Peyer's patch (tissue), 4 donors: ENCODE results near the gene INPP5A. TPM values are rescaled to one million over a fixed set of nuclear protein-coding genes. Genes with fewer than 3 reads are reported as not detected.
A peak's percentile ranks its signal among the peaks of the same experiment; 100 is the strongest.
"Not testable (repeated sequence)": the region's sequence is repeated elsewhere in the genome, so short reads cannot be mapped to it uniquely, and the experiment has no call there.

ENCODE experiments used
- DNase-seq, 3 donors: peaks; one replicate each; pipeline ENCODE4 v3.0.0-alpha.2; 2017 to 2019
- H3K27ac ChIP-seq, 4 donors: fragments of 200-600 bp; sonication (generic); one replicate each; pipeline ENCODE4 v1.5.1; 2016 to 2019
- H3K27me3 ChIP-seq, 2 donors: fragments of 200-600 bp; sonication (generic); one replicate each; pipeline ENCODE4 v1.5.1; 2019
- H3K36me3 ChIP-seq, 3 donors: fragments of 200-600 bp; sonication (generic); one replicate each; pipeline ENCODE4 v1.5.1; 2016 to 2019
- H3K4me1 ChIP-seq, 4 donors: fragments of 200-600 bp; sonication (generic); one replicate each; pipeline ENCODE4 v1.5.1; 2016 to 2019
- H3K4me3 ChIP-seq, 4 donors: fragments of 200-600 bp; sonication (generic); 1 replicate in 3 of 4; 2 replicates in 1 of 4; pipeline ENCODE4 v1.5.1; 2016 to 2019; ENCODE audit warnings: mild to moderate bottlenecking in 1 of 4
- H3K9me3 ChIP-seq, 4 donors: fragments of 200-600 bp; sonication (generic); one replicate each; pipeline ENCODE4 v1.5.1; 2016 to 2019; ENCODE audit warnings: mild to moderate bottlenecking in 1 of 4
- POLR2A ChIP-seq, 2 donors: fragments of 450-650 bp; IDR thresholded peaks; one replicate each; pipeline ENCODE4 v1.5.1; 2017; ENCODE audit warnings: antibody characterized with exemption in 2 of 2, mild to moderate bottlenecking in 2 of 2, moderate library complexity in 2 of 2
- total RNA-seq, 4 donors: library from RNA; depleted of rRNA; stranded (reverse); fragments of >200 nt; gene quantifications; one replicate each; pipeline ENCODE4 v1.1.0, GENCODE V29; 2016
- TF ChIP-seq, protein P1 (sequence below), 6 experiments: fragments of 450-650 bp in 4 of 6; fragments of 200-600 bp in 2 of 6; sonication (generic) in 1 of 6; IDR thresholded peaks; one replicate each; pipeline ENCODE4 v1.5.1; 2017 to 2019; ENCODE audit warnings: antibody characterized with exemption in 6 of 6, mild to moderate bottlenecking in 3 of 6, moderate library complexity in 1 of 6

The INPP5A gene
- total RNA-seq, 4 donors from 2014 or later, result 33.8 to 76.4 (median 38.1) TPM

DNA sequence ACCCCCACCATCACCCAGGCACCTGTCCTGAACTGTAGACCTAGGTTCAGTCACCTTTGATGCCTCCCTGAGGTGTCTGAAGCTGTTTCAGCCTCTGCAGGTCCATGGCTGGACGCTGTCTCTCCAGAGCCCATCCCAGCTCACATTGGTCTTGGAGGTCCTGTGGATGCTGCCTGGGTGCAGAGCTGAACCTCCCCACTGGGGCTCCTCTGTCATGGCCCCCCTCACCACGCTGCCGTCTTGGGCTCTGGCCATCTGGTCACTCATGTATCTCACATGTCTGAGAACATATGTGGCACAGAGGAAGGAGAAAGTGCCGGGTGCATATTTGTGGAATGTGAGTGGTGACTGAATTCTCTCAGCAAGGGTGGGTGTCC is 139.5 kb downstream of the INPP5A start:
- Histone ChIP-seq H3K27me3 (no peaks in the 10 kb centered on the region), H3K27ac (no peak overlapping the region), H3K4me3 (no peak overlapping the region), H3K4me1 (no peaks in the 10 kb centered on the region), H3K9me3 (no peaks in the 10 kb centered on the region), H3K36me3 (no peaks in the 10 kb centered on the region)
- no peak for TF ChIP-seq POLR2A (IDR thresholded peaks at IDR 0.05)
- TF ChIP-seq, protein P1, sequence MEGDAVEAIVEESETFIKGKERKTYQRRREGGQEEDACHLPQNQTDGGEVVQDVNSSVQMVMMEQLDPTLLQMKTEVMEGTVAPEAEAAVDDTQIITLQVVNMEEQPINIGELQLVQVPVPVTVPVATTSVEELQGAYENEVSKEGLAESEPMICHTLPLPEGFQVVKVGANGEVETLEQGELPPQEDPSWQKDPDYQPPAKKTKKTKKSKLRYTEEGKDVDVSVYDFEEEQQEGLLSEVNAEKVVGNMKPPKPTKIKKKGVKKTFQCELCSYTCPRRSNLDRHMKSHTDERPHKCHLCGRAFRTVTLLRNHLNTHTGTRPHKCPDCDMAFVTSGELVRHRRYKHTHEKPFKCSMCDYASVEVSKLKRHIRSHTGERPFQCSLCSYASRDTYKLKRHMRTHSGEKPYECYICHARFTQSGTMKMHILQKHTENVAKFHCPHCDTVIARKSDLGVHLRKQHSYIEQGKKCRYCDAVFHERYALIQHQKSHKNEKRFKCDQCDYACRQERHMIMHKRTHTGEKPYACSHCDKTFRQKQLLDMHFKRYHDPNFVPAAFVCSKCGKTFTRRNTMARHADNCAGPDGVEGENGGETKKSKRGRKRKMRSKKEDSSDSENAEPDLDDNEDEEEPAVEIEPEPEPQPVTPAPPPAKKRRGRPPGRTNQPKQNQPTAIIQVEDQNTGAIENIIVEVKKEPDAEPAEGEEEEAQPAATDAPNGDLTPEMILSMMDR (IDR thresholded peaks at IDR 0.05), result no peak
- peak in 2 of 3 donors; percentile 24 to 34 for DNase-seq

GRCh38 chr10:132677473-132678227 is 140.1 kb downstream of the INPP5A start:
- H3K4me1 ChIP-seq, result no peaks in the 10 kb centered on the region
- peak in 2 of 3 donors; percentile 11 to 37 for DNase-seq
- no peaks in the 10 kb centered on the region for H3K36me3 ChIP-seq
- no peaks in the 10 kb centered on the region for H3K27me3 ChIP-seq
- no peak overlapping the region for H3K27ac ChIP-seq
- TF ChIP-seq, protein P1 (IDR thresholded peaks at IDR 0.05), result no peak
- H3K4me3 ChIP-seq, result no peak overlapping the region
- no peaks in the 10 kb centered on the region for H3K9me3 ChIP-seq

- H3K9me3 ChIP-seq, result no peaks in the 10 kb centered on the region
- no peak overlapping the region for H3K27ac ChIP-seq
- no peaks in the 10 kb centered on the region for H3K4me1 ChIP-seq
- H3K36me3 ChIP-seq, result no peaks in the 10 kb centered on the region
- DNase-seq, result peak in 2 of 3 donors; percentile 19 to 35
- TF ChIP-seq POLR2A (IDR thresholded peaks at IDR 0.05), result no peak
- TF ChIP-seq, protein P1 (IDR thresholded peaks at IDR 0.05), result no peak
- H3K4me3 ChIP-seq, result no peak overlapping the region
- H3K27me3 ChIP-seq, result no peaks in the 10 kb centered on the region
Measured at GRCh38 chr10:132678436-132679216, 141.0 kb downstream of the INPP5A start.

- TF ChIP-seq, protein P1 (IDR thresholded peaks at IDR 0.05), result no peak
- no peak for TF ChIP-seq POLR2A (IDR thresholded peaks at IDR 0.05)
- no peak overlapping the region for H3K4me3 ChIP-seq
- H3K36me3 ChIP-seq, result no peaks in the 10 kb centered on the region
- no peaks in the 10 kb centered on the region for H3K9me3 ChIP-seq
- H3K4me1 ChIP-seq, result no peaks in the 10 kb centered on the region
- DNase-seq, result peak in 2 of 3 donors; percentile 15 to 16
- H3K27me3 ChIP-seq, result no peaks in the 10 kb centered on the region
- H3K27ac ChIP-seq, result no peak overlapping the region
Measured at GRCh38 chr10:132679217-132679595, 141.6 kb downstream of the INPP5A start.

GRCh38 chr10:132679640-132680039 is 142.1 kb downstream of the INPP5A start:
- Histone ChIP-seq H3K27me3 (no peaks in the 10 kb centered on the region), H3K4me1 (no peaks in the 10 kb centered on the region), H3K36me3 (no peaks in the 10 kb centered on the region), H3K27ac (no peak overlapping the region), H3K9me3 (no peaks in the 10 kb centered on the region), H3K4me3 (no peak overlapping the region)
- TF ChIP-seq, protein P1 (IDR thresholded peaks at IDR 0.05), result no peak
- TF ChIP-seq POLR2A (IDR thresholded peaks at IDR 0.05), result no peak
- peak in 2 of 3 donors; percentile 20 to 23 for DNase-seq

DNA sequence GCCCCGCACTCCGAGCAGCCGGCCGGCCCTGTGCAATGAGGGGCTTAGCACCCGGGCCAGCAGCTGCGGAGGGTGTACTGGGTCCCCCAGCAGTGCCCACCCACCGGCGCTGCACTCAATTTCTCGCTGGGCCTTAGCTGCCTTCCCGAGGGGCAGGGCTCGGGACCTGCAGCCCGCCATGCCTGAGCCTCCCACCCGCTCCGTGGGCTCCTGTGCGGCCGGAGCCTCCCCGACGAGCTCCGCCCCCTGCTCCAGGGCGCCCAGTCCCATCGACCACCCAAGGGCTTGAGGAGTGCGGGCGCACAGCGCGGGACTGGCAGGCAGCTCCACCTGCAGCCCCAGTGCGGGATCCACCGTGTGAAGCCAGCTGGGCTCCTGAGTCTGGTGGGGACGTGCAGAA is 143.2 kb downstream of the INPP5A start:
- H3K36me3 ChIP-seq, H3K4me1 ChIP-seq, H3K27me3 ChIP-seq, H3K4me3 ChIP-seq, H3K27ac ChIP-seq, H3K9me3 ChIP-seq: not testable (repeated sequence)
- peak in 1 of 3 donors; percentile 24 for DNase-seq
